ENCODE measurements around the gene GAMT.
"Not testable (repeated sequence)": the region's sequence is repeated elsewhere in the genome, so short reads cannot be mapped to it uniquely, and the experiment has no call there.

GAMT gene

GRCh38 chr19:1401138-1401888 is at the start of gene GAMT:
Gene GAMT, minus strand, starts transcription at chr19:1401542. Its CDS starts 66 bp downstream, at chr19:1401476.
- no peak for DNase-seq (ENCODE audit: low read depth)

DNA sequence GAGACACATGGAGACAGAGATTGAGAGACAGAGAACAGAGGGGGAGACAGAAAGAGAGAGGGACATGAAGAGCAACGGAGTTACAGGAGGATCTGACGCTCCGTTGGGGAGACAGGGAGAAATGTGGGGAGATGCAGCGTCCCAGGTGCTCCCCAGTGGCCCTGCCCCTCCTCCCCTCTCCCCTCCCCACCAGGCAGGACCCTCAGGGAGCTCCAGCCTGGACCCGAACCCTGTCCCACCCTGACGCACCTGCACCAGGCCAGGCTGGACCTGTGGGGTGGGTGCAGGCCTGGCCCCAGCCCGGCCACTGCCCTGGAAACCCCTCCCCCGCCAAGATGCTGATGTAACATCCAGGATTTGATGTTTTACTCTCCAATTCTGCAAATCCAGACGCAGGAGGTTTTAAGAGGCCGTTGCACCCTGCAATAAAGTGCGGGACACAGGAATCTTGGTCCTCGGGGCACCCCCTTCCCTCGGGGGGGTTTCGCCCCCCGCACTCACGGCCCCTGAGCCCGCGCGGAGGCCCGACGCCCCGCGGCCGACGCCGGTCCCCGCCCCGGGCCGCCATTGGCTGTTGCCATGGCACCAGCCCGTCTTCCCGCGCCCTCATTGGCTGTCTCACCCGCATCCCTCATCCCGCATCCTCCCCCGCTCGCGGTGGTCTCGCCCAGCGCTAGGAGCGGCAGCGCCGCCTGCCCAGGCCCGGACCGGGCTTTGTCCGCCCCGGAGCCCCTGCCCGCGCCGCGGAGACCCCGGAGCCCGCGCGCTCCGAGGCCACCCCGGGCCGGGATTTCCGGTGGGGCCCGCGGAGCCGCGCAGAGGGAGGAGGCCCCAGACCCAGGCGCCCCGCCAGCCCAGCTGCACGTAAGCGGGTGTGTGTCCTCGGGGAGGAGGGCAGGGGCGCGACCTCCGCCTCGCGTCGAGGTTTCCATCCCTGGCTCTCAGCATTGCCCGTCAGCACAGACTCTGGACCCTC is 48.4 kb upstream of the GAMT start, which contains the start of gene APC2:
TSS of gene APC2 (plus strand) at position 655 of the 976 bp plus-strand sequence. CDS start 2,881 bp downstream, outside the sequence.
- no peak for DNase-seq (ENCODE audit: low read depth)

- no peak for DNase-seq (ENCODE audit: low read depth)
Observed at GRCh38 chr19:1447944-1448343, 46.6 kb upstream of the GAMT start.

GRCh38 chr19:1447504-1447903 is 46.2 kb upstream of the GAMT start:
- DNase-seq (ENCODE audit: low read depth): no peak

DNA sequence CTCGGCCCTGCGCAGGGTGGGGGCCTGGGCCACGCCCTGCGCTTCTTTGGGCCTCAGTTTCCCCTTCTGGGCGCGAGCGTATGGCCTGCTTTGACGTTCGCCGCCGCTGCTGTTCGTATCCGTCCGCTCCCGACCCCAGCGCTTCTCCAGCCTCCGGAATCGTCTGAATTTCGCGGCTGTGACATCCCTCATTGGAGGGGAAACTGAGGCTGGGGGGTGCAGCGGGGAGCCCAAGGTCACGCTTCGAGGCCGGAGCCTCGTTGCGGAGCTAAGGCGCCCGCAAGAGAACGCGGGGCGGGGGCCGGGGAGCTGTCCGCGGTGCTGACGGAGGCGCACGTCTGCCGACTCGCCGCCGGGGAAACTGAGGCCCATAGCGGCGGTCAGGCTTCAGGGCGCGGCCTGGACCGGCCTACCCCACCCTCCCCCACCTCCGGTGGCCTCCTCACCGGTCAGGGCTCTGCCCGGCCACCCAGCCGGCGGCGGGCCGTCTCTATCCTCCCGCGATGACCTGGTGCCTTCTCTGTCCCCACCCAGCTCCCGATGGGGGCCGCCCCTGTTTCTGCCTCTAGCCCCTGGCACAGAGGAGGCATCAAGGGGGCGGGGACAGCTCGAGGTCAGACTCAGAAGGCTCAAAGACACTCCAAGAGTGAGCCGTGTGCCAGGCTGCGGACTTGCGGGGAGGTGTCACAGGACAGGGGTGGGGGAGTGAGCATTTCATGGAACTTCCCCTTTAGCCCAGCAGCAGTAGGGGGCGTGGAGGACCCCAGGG is 45.6 kb upstream of the GAMT start:
- DNase-seq (ENCODE audit: low read depth): no peak

DNA sequence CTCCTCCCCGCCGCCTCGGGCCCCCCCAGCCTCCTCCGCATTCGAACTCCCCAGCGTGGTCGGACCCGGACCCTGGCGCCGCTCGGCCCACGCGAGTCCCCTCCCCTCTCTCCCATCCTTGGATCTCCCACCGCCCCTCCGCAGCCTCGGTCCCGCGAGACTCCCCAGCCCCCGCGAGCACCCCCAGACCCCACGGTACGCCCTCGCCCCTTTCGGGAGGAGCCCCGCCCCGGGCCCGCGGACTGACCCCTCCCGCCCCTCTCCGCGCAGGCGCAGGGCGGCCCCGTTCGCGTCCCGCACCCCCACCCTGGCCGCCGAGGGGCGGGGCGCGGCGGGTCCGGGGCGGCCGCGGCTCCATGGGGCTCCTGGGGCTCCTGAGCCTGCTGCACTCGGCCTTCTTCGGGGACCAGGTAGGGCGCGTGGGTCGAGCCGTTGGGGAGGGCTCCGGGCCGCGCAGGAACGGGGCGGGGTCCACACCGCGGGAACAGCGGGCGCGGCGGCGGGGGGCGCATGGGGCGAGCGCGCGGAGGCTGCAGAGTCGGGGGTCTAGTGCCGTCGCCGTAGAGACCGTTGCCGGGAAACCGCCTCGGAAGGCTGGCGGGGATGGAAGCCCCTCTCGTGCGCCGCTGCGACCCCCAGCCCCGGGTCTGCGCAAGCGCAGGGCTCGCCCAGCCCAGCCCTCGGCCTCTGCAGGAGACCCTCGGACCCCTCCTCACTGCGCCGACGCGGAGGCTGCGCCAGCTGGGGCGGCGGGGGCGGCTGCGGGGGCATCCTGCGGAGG is 44.8 kb upstream of the GAMT start:
- DNase-seq (ENCODE audit: low read depth): no peak

DNA sequence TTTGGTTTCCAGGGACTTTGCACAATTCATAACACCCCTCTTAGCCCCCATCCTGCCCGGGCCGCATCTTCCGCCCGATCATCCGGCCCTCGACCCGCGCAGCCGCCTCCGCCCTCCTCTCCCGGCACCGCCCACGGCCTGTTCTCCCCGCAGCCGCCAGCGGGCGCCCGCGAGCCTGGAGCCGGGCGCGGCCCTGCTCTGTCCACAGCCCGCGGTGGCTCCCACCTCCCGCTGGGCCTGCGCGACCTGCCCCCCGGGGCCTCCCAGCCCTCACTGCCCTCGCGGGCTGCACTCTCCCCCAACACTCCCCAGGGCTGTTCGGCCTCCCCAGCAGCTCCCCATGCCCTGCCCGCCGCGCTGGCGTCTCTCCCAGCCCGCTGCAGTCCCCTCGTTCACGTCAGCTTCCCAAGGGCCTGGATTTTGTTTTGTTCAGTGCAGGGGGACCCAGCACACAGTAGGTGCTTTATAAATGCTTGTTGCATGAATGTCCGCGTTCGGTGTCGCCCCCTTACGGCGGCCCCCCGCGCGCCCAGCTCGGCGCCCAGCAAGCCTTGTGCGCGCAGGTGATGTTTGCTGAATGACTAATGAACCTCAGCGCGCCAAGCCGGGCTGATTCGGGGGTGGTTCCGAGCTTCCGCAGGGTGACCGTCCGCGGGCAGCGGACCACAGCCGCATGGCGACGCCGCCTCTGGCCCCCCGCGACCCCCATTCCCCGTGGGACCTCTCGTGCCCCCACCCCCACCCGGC is 44.0 kb upstream of the GAMT start:
- peak; percentile 30 for DNase-seq (ENCODE audit: low read depth)

DNA sequence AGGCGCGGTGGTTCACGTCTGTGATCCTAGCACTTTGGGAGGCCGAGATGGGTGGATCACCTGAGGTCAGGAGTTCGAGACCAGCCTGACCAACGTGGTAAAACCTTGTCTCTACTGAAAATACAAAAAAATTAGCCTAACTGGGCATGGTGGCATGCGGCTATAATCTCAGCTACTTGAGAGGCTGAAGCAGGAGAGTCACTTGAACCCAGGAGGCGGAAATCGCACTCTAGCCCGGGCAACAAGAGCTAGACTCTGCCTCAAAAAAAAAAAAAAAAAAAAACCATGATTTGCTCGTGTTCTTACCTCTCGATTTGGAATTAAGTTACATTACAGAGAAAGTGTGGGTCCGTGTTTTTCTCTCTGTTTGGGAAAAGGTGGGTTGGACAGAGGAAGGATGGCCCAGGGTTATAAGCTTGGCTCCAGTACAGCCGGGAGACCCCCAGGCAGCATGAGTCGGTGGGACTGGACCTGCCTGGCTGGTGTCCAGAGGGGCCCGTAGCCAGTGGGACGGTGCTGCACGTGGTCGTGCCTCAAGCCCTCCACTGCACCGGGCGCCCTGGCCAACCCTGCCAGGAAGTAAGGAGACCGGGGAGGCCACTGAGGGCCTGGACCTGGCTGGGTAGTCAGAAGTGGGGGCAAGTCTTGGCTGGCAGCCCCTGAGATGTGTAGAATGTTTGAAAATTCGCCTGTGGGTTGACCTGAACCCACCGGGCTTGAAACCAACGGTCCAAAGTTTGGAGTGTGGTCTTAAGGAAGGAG is 40.5 kb upstream of the GAMT start:
- DNase-seq (ENCODE audit: low read depth): no peak

DNA sequence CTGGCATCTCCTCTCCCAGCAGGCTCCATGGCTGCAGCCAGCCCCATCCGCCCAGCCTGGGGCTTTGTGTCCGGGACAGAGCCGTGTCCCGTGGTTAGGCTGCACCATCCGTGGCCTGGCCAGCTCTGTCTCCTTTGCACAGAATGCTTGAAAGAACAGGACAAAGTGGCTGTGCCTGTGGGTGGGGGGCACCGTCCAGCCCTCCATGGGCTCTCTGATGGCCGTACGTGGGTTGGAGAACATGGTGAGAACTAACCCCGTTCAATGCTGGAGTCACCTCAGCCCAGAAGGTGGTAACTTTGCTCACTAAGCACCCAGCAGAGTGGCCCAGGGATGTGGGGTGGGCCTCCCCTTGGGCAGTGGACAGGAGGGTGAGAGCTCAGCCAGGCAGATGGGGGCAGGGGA is 39.7 kb upstream of the GAMT start:
- no peak for DNase-seq (ENCODE audit: low read depth)

GRCh38 chr19:1440418-1440801 is 39.1 kb upstream of the GAMT start:
- DNase-seq (ENCODE audit: low read depth): no peak

GRCh38 chr19:1439525-1440417 is 38.4 kb upstream of the GAMT start:
- DNase-seq (ENCODE audit: low read depth): not testable (repeated sequence)

- DNase-seq (ENCODE audit: low read depth): no peak
Observed at GRCh38 chr19:1438933-1439354, 37.6 kb upstream of the GAMT start.

- DNase-seq (ENCODE audit: low read depth): peak; percentile 86
Observed at GRCh38 chr19:1438035-1438932, 36.9 kb upstream of the GAMT start, which contains the start of gene RPS15. Gene RPS15, plus strand, starts transcription at chr19:1438396. Its CDS starts 30 bp downstream, at chr19:1438426.

DNA sequence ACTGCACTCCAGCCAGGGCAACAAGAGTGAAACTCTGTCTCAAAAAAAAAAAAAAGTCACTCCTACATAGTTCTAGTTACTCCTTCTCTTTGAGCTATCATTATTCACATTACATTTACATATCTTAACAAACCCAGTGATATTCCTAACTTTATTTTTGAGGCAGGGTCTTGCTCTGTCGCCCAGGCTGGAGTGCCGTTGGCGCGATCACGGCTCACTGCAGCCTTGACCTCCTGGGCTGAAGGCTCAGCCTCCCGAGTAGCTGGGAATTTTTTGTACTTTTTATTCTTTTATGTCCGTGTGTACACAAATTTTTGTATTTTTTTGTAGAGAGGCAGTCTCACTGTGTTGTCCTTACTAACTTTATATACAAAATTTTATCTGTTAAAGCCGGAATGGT is 36.3 kb upstream of the GAMT start:
- no peak for DNase-seq (ENCODE audit: low read depth)

DNA sequence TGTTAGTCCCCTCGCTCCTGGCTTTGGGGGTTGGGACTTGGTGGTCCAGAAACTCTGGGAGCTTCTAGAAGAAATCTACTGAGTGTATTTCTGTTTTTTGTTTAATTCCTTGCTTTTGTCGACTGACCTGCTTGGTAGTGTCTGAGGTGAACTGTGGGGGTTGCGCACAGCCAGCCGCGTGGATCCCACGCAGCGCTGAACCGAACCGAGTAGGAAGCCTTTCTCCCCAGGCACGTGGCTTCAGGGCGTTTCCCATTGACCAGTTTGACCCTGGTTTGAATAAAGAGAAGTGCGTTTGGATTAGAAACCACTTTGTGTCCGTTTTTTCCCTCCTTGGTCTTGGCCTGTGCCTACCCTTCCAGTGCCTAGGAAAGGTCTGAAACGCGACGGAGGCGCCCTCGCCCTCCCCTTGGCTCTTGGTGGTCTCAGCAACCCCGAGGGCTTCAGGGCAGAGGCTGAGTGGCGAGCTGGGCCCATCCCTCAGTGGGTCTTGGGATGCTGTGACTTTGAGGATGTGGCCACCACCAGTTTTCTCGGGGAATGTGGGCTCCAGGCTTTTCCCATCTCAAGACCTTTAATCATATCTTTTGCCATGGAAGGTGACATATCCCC is 34.1 kb upstream of the GAMT start:
- no peak for DNase-seq (ENCODE audit: low read depth)

GRCh38 chr19:1434577-1435060 is 33.3 kb upstream of the GAMT start:
- DNase-seq (ENCODE audit: low read depth): no peak

- DNase-seq (ENCODE audit: low read depth): no peak
Observed at GRCh38 chr19:1434040-1434366, 32.7 kb upstream of the GAMT start.

Measured in GM04504 (cell line).